ENCODE measurements around the gene KIFAP3.
"Not testable (repeated sequence)": the region's sequence is repeated elsewhere in the genome, so short reads cannot be mapped to it uniquely, and the experiment has no call there.

KIFAP3 gene

DNA sequence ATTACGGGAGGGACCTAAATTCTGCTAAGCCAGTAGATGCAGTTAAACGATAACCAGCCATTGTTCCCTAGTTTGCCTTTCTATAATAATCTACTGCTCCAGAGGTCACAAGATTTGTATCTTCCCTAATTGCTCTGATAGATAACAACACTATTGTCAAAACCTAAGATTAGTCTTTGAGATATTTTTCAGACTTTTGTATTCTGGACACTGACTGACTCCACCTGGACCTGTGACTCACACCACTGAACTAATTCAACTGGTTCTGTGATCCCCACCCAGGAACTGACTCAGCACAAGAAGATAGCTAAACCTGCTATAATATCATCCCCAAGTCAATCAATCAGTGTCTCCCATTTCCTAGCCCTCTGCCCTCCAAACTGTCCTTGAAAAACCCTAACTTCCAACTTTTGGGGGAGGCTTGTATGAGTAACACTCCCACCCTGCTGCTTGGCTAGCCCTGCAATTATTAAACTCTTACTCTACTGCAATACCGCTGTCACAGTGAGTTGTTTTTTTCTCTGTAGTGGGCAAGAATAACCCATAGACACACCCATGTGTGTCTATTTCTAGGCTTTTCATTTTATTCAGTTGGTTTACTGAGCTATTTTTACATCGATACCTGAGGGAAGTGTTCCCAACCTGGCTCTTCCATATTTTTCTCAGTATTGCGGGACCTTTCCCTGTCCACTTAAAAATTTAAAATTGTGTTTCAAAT is 11.2 kb downstream of the KIFAP3 start:
- DNase-seq, result no peak

DNA sequence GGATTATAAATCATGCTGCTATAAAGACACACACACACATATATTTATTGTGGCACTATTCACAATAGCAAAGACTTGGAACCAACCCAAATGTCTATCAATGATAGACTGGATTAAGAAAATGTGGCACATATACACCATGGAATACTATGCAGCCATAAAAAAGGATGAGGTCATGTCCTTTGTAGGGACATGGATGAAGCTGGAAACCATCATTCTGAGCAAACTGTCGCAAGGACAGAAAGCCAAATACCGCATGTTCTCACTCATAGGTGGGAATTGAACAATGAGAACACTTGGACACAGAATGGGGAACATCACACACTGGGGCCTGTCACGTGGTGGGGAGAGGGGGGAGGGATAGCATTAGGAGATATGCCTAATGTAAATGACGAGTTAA is 12.8 kb downstream of the KIFAP3 start:
- not testable (repeated sequence) for DNase-seq

DNA sequence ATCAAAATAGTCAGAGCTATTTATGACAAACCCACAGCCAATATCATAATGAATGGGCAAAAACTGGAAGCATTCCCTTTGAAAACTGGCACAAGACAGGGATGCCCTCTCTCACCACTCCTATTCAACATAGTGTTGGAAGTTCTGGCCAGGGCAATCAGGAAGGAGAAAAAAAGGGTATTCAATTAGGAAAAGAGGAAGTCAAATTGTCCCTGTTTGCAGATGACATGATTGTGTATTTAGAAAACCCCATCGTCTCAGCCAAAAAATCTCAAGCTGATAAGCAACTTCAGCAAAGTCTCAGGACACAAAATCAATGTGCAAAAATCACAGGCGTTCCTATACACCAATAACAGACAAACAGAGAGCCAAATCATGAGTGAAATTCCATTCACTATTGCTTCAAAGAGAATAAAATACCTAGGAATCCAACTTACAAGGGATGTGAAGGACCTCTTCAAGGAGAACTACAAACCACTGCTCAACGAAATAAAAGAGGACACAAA is 14.4 kb downstream of the KIFAP3 start:
- DNase-seq, result not testable (repeated sequence)

- DNase-seq, result peak; percentile 93
Measured at GRCh38 chr1:170049176-170049800, 25.2 kb downstream of the KIFAP3 start.

DNA sequence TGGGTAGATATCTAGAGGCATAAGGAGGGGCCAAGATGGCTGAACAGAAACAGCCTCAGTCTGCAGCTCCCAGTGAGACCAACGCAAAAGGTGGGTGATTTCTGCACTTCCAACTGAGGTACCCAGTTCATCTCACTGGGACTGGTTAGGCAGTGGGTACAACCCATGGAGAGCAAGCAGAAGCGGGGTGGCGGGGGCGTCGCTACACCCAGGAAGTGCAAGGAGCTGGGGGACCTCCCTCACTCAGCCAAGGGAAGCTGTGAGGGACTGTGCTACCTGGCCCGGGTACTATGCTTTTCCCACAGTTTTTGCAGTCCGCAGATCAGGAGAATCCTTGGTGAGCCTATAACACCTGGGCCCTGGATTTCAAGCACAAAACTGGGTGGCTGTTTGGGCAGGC is 26.0 kb downstream of the KIFAP3 start:
- no peak for DNase-seq

DNA sequence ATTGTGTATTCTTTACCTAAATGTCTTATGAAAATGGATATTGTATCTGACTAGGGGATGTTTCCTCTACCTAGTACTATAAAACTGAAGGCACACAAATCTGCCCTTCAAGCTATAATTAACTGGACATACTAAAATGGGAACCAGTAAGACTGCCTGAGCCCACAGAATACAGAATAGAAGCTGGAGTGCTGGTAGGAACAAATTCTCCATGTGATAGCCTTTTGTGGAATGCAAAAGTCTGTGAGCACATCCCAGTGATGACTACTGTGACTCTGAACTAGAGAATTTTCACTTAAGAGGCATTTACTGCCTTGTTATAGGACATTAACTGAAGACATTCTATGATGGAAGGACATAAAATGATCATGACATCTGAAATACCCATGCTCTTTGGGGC is 30.3 kb downstream of the KIFAP3 start:
- no peak for DNase-seq

- peak; percentile 92 for DNase-seq
Measured at GRCh38 chr1:170041423-170042192, 32.9 kb downstream of the KIFAP3 start.

DNA sequence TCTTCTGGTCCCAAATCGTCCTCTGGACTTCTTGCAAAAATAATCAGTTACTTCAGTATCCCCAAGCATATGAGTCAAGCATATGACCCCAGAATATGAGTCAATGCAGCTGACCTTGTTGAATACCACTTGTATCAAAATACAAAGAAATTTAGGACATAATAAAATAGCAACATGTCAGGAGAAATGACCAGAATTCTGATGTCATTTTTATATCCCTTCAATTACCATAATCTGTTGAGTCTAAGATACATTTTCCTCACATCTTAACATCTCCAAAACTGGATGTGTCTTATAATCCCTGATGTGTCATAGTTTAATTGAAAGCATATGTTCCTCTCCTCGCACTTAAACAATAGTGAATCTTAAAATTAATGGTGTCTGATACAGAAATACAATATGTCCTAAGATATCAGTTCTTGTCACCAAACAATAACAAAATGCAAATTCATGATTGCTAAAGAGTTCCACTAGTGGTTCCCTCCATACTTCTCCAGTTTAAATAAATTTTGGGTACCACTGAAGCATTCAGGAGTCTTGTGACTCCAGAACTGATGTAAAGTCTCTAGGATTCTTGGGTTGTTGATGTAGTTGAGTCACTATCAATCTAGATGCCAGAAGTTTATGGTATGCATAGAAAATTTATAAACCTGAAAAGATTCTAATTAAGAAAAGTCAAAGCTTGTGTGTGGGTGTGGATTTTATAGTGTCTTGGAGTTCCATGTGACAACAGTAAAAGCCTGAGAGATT is 41.8 kb downstream of the KIFAP3 start:
- DNase-seq, result no peak

GRCh38 chr1:170030212-170030611 is 44.3 kb downstream of the KIFAP3 start:
- DNase-seq, result no peak

GRCh38 chr1:170027760-170028159 is 46.7 kb downstream of the KIFAP3 start:
- DNase-seq, result peak; percentile 41

- DNase-seq, result peak; percentile 11
Measured at GRCh38 chr1:170020859-170021258, 53.6 kb downstream of the KIFAP3 start.

GRCh38 chr1:170017478-170017877 is 57.0 kb downstream of the KIFAP3 start:
- no peak for DNase-seq

GRCh38 chr1:170012920-170013319 is 61.6 kb downstream of the KIFAP3 start:
- no peak for DNase-seq

DNA sequence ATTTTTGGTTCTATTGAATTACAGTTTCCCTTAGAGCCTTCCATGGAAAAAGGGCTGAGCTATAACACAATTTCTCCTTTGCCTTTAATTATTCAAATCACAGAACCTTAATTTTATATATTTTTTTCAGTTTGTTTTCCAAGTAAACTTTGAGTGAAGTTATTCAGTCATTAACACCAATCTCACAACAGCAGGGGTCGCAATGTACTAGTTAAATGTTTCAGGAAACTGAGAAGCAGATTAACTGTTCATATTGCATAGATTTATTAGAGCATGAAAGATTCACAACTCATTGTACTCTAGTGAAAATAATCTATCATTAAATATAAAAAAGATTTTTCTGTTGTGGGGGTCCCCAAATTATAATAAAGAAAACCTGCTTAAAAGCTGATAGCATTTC is 64.1 kb downstream of the KIFAP3 start:
- DNase-seq, result peak; percentile 83

- DNase-seq, result no peak
Measured at GRCh38 chr1:170009551-170009950, 64.9 kb downstream of the KIFAP3 start.

DNA sequence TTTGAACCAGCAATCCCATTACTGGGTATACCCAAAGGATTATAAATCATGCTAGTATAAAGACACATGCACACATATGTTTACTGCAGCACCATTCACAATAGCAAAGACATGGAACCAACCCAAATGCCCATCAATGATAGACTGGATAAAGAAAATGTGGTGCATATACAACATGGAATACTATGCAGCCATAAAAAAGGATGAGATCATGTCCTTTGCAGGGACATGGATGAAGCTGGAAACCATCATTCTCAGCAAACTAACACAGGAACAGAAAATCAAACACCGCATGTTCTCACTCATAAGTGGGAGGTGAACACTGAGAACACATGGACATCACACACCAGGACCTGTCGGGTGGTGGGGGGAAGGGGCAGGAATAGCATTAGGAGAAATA is 65.8 kb downstream of the KIFAP3 start:
- not testable (repeated sequence) for DNase-seq

GRCh38 chr1:170003270-170003835 is 71.1 kb downstream of the KIFAP3 start:
- DNase-seq, result peak; percentile 64

- DNase-seq, result no peak
Measured at GRCh38 chr1:170001266-170001665, 73.2 kb downstream of the KIFAP3 start.

DNA sequence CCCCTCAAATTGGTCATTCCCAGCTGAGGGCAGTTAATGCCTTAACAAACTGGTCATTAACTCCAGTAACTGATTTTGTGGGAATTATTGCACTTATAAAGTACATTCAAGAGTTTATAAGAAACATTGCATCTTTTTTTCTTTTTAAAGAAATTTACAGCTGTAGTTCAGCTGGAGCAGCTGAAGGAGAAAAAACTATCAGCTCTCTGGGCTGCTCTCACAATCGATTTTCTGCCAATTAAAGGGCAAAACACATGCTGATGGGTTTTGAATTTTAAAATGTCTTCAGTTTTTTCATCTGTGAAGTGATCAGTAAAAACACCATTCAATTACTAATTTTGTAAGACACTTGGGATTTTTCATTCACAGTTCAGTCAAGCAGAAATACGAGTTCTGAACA is 74.7 kb downstream of the KIFAP3 start:
- DNase-seq, result no peak

GRCh38 chr1:169999331-169999741 is 75.2 kb downstream of the KIFAP3 start:
- no peak for DNase-seq

- DNase-seq, result no peak
Measured at GRCh38 chr1:169995993-169996392, 78.5 kb downstream of the KIFAP3 start.

DNA sequence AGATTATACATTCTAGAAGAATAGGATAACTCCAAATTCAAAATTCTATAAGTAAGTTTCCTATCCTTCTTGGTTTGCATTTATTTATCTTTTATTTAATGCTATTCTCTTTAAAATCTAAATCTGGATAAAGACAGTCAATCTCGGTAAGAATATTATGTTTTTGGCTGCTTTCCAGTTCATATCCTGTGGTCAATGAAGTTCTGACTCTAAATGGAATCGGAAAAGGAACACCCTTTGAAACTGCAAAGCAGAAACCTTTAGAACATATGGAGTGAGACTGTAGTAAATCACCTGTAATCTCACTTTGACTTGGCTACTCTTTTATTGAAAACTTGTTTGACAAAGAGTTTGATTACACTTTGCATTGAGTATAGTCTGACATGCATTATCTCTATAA is 85.2 kb downstream of the KIFAP3 start:
- no peak for DNase-seq

- no peak for DNase-seq
Measured at GRCh38 chr1:169985757-169986156, 88.7 kb downstream of the KIFAP3 start.
